ENCODE measurements around the gene LHFPL6.

Gene LHFPL6

DNA sequence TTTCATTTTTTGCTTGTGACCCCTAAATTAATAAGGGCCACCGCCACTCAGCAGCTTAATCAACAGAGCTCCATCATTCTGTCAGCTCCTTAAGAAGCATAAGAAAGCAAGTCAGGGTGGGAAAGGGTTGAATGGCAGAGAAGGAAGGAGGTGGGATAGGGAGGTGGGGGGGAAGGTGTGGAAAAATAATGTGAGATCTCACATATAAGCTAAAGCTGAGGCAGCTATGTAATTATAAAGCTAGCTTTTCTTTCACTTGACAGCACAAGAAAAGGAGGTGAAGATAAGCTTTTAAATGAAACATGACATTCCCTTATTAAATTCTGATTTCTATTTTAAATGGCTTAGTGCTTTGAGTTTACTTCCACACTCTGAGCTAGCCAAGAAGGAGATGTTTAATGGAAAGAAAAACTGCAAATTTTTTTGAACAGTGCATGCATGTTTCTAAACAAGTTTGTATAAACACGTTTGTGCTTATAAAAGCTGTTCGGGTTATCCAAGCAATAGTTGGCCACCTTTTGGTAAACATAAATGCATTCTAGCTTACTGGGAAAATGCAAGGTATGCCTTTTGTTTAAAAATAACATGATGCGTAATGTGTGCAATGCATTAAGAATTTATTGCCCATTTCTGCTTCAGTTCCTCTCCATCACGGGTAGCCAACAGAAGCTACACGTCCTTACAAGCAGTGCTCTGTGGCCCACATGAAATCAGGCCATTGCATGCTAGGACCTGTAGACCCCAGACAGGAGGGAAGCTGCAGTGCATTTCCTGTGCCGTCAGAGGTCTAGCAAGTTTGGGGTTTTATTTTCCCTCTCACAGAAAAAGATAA, 96.2 kb downstream of the LHFPL6 start:
- no peak for DNase-seq

DNA sequence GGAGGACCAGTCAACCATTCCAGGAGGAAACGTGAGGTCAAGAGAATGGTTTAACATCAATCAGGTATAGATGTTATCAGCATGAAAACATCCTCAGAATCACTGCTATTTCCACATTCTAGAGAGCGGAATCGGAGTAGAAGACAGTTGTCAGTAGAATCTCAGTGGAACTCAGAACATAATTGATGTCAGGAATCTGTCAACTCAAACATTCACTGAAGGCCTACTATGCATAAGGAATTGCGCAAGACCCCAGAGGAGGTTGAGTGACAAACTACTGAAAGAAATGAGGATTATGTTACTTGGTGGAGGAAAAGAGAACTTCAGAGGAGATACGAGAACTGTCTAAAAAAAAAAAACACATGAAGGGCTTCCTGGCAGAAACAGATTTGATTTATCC, 97.8 kb downstream of the LHFPL6 start:
- no peak for DNase-seq

DNA sequence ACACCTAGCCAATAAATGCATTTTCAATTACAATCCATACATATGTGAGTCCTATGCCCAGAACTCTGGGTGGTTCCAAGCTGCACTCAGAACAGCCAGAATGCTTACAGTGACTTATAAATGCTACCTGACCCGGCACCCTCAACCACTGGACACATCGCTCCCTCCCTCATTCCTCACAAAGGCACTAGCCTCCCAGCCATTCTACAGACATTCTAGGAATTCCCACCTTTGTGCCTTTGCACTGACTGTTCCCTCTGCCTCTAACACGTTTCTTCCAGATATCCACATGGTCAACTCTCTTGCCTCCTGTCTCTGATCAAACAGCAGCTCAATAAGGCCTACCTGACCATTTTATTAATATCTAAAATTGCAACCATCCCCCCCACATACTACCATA, 99.9 kb downstream of the LHFPL6 start:
- DNase-seq: no peak

DNA sequence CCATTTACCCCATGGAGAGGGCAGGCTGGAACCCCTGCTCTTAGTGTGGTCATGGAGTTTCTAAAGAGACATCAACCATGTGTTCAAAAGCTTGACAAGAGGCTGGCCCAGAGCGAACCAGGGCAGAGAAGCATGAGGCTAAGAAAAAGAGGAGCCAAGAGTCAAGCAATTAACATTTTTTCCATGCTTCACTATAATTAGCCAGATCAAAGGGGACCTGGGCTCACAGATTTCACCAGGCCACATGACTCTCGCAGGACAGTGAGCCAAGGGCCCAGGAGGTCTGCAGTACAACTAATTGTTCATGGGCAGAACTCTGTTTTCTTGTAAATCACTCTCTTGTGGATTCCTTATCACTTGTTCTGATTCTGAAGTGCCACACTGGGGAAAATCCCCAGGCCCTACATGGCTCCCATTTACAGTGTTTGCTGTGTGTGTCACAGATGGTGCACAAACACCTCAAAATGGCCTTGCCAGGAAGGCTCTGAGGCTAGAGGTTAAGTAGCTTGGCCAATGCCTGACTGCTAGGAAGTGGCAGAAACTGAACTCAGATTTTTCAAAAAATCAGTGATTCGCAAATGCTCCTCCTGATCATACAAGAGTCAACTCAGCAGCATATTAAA, 101.2 kb downstream of the LHFPL6 start:
- no peak for DNase-seq

DNA sequence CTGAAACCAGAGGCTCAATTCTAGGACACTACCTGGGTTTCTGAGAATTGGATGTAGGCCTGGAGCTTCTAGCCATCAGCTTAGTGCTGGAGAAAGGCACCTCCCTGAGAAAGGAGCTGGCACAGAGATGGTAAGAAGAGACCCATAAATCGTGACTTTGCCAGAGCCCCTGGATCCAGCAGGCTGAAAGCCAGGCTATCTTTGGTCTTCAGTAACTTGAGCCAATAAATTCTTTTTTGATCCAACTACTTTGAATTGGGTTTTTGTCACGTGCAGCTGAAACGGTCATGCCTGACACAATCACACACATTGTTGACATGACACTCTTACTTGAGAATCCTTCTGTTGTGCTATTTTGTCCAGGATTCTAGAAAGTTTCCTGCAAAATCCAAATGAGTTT, 103.4 kb downstream of the LHFPL6 start:
- no peak for DNase-seq

DNA sequence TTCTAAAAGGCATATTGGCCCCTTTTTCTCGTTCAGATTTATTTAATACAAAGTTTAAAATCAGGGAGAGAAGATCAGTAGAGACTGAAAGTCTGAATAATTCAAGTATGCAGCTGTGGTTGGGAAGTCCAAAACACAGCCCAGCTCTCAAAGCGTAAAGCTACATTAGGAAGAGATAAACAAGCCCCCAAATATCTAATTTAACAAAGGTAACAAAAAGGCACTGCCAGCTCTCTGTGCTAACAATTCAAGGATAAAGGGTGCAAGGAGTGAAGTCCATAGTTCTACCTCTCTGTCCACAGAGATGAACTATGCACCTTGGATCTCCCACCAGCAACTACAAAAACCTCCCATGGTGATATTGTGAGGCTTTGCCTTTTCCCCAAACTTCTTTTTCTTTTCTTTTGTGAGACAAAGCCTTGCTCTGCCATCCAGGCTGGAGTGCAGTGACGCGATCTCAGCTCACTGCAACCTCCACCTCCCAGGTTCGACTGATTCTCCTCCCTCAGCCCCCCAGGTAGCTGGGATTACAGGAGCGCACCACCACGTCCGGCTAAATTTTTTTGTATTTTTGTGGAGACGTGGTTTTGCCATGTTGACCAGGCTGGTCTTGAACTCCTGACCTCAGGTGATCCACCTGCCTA, 104.4 kb downstream of the LHFPL6 start:
- DNase-seq: no peak

DNA sequence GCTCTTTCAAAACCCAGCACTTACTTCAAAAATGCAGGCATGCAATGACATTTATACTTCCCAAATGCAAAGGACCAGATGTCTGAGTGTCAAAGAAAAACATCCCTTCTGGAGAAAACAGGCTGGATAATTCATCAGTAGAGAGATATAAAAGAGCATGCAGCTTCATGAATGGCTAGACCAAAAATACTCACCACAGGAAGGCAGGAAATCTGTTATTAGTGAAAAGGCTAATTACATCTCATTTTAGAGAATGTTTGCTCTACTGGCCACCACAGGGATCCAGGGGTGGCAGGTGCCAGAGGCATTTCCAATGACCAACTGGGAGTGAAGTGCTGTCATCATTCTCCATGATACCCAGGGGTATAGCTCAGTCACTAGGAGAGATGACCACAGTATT, 106.5 kb downstream of the LHFPL6 start:
- no peak for DNase-seq

DNA sequence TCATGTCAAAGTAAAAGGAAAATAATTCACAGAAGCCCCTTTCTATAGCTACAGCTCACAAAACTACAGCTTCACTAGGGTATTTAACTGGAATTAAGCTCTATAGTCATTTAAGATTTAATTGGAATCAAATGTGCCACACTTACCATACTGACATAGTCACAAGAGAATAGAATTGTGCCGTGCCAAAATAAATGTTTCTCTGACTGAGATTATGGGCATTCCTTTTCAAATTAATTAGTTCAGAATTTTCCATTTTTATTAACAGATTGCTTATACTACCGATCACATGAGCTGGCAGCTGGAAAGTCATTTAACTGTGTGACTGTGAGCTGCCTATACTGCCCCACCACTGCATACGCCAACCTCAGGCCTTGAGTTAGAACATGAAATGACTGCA, 108.4 kb downstream of the LHFPL6 start:
- no peak for DNase-seq

DNA sequence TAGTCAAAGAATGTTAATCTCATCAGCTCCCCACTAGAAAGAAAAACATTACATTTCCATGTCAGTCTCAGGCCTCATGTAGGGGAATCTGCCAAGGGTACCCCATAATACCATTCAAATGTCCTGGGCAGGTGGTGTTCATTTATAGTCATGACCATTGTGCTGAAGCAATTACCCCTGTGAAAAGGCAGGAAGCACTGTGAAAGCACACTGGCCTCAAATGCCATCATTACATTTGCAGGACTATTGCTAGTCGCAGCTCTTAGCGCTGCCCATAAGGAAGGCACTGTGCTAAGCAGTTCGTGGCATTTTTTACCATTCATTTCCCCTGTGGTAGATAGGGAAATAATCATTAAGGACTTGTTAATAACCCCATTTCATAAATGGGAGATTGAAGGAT, 109.0 kb downstream of the LHFPL6 start:
- DNase-seq: no peak

DNA sequence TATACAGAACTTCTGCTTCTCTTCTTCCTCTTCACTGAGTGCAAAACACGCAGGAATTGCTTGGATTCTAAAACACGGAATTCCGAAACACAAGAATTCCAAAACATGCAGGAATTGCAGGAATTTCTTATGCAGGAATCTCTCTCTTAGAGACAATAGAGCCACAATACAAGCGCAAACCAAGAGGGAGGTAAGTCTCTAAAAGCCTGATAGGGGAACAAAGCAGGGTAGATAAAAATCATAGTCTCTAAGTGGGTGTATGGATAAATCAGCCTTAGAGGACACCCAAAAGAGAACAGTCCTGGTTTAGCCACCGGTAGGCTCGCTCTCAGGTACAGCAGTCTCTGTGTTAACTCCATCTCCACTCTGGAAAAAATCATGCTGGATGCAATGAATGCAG, 112.9 kb downstream of the LHFPL6 start:
- DNase-seq: no peak

DNA sequence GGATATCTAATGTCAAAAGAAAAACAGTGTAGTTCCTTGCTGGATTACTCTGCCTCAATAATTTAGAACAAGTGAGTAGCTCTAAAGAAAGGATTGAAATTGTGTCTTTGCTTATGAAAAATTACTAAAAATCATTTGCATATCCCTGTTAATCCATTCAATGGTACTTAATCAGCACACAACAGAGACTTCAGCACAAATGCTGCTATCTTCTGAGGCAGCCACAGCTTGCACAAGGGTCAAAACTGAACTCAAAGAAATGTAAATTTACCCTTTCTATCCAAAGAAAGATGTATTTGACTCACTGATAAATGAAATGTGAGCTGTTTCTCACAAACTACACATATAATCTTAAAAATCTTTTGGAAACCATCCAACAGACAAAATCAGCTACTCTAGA, 116.2 kb downstream of the LHFPL6 start:
- DNase-seq: no peak

DNA sequence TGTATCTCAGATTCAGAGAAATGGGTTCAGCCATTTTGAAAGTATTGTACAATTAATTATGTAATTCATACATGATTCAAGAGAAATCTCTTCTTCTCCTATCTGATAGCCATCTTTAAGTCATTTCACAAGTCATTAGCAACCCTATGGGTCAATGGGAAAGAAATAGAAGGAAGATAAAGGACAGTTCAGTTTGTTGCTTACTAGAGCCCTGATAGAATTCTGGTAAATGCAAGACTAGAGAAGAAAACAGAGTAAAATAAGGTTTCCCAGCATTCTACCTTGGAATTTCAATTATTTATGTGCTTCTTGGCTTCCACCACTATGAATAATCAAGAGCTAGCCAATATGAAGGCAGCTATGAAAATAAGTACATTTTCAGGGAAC, 117.7 kb downstream of the LHFPL6 start:
- no peak for DNase-seq

DNA sequence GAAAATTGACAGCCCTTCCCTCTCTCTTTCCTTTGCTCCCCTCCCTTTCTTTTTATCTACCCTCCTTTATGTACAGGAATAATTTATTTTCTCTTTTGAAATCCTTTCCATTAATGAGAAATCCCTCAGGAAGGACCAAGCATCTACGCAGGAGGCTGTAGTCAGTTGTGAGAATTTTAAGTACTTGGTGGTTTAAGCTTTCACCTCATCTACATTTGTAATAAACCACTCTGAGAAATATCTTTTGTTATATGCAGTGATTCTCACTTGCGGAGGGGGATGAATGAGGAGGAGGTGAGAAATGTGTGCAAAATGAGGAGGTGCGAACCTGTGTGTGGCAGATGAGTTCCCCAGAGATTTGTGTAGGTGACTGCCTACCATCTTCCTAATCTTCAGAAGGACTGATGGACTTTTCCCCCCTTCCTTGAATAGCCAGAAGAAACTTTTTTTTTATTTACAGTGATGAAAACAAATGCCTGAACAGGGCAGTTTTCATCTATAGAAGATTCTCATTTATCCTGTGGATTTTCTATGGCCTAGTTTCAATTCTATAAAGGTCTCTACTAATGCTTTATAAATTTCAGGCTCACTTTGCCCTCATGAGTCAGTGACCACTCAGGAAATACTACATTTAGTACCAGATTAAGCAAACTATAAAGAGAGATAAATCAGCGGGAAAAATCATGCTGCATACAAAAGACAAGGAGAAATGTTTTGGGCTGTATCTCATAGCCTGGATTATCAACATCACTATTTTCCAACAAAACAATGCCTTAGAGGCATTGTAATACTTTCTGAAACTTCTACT, 118.3 kb downstream of the LHFPL6 start:
- no peak for DNase-seq

DNA sequence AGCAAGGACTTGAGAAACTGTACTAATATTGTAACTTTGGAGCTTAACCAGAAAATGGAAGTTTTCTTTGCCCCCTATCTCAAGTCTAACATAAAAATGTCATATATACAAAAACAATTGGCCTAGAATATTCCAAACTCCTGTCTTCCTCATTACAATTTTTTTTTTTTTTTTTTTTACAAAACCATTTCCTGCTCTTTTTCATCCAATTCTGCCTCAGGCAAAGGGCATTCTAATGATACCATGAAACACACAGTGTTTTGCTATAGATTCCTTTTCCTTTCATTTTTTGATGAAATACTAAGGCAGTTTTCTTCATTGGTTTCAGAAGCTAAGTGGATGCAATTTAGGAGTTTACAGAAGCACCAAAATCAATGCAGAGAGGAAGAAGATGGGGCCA, 119.7 kb downstream of the LHFPL6 start:
- DNase-seq: no peak

DNA sequence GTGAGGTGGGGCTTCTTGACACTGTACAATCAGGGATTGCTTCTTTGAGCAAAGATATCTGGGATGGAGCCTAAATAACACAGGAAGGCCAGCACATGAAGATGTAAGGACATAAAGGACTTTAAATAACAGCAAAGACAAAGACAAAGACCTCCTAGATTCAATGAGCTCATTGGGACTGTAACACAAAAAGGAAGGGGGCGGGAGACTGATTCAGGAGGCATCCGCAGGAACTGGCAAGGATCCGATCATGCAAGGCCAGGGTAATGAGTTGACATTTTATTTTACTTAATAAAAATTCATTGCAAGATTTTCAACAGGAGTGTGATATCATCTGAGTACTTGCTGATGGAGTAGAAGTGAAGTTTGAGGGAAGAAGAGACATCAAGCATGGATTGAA, 121.5 kb downstream of the LHFPL6 start:
- DNase-seq: no peak

DNA sequence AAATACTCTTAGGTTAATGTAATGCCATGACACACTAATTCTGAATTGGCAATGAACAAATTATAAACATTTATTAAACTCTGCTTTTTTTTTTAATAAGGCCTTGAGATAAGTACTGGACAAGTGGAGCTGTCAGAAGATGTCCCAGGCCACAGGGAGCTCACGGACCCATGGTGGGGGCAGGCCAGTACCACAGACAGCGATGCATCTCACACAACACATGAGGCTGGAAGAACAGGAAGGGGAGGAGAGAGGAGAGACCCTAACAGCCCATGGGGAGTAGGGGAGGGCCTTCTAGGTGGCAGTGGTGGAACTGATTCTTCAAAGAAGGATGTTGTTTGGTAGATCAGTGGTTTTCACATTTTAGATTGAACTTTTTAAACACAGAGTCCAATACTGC, 128.4 kb downstream of the LHFPL6 start:
- DNase-seq: no peak

DNA sequence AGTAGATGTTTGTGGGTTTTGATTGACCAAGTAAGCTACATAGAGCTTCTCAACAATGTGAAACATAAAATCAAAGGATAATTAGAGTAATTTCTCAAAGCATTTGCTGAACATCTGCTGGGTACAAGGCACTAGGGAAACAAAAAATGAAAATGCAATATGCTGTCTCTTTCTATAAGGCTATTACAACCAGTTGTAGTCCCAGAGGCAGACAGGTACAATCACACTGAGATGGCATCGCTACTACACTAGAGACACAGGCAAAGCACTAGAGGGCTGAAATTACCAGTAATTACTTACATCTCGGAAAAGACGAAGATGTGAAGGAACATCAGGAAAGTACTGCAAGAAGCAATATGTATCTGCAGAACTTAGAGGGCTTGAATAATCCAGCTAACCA, 133.3 kb downstream of the LHFPL6 start:
- no peak for DNase-seq

DNA sequence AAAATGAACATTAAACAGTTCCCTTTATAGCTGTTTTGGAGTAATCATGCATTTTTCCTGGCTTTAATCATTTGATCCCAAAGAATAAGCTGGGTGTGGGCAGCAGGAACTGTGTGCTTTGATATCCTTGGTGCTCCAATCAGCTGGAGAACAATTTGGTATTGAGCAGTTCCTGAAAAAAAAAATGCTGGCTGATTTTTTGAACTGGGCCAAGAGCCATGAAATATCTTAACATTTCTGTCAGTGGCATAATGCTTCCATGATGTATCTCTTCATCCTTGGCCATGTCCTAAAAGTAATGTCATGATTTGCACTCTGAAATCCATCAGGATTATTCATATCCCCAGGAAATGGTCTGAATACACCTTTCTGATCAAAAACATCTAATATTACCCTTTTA, 134.7 kb downstream of the LHFPL6 start:
- DNase-seq: no peak

DNA sequence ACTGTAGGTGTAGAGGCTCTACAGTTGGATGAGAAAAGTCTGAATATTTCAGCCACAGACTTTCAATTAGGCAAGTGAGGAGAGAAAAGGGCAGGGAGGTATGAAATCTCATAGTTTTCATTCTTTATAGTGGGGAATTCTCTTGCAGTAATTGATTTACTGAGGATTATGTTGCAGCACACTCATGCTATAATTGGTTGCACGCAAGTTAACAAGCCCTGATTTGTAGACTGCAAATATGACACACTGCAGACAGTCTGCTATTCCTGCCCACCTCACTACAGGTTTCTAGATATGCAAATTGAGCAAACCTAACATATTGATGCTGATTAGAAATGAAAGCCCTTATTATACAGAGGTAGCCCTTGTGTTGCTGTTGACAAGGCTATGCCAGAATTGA, 139.4 kb downstream of the LHFPL6 start:
- DNase-seq: no peak

DNA sequence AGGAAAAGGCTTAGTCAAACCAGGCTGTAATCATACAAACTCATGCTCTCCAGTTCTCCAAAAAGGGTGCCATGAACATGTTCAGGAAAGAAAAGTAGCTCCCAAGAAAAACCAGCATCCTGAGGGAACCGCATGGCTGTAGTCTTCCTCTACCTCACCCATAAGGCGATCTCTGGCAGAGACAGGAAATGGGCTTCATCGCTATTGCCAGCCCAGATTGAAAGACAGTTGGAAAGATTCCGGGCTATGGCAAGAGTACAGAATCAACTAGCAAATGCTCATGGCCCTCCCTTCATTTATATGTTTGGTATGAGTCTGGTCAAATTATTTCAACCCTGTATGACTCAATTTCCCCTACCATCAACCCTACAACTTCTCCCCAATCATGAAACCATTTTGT, 140.1 kb downstream of the LHFPL6 start:
- no peak for DNase-seq

DNA sequence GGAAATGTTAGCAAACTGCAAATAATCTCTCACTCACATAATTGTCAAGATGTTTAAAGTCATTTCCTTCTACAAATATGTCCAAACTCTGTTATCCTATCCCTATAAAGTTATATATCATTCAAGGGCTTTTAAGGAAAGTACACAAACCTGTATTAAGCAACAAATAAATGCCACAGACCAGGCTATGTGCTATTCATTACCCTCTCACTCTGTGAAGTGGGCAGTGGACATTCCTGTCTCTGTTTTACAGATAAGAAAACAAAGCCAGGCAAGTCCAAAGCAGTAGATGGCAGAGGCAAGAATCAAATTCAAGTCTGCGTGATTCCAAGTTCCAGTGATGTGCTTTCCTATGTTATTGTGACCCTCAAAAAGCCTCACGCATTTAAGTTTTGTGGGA, 140.6 kb downstream of the LHFPL6 start:
- DNase-seq: no peak

DNA sequence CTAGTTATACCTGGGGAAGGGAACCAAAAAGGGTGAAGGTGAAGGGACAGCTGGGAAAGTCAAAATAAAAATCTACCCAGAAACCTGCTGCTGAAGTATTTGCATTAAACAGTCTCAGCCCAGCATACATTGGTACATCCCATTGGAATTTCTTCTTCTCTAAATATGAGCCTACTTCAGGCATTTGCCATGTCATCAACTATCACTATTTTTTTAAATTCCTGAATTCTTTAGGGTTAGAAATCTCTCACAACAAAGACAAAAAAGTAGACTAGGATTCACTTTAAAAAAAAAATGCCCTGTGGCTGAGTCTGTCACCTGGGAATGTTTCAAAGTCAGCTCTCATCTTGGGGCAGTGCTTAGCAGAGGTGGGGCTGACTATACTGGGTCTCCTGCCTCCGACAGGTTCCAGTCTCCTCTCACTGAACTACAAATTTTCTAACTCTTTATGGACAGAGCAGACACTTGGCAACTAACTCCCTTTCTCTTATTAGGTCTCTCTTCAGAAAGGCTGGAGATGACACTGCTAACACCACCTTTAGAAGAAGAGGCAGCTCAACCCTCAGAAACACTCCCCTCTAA, 141.2 kb downstream of the LHFPL6 start:
- no peak for DNase-seq

DNA sequence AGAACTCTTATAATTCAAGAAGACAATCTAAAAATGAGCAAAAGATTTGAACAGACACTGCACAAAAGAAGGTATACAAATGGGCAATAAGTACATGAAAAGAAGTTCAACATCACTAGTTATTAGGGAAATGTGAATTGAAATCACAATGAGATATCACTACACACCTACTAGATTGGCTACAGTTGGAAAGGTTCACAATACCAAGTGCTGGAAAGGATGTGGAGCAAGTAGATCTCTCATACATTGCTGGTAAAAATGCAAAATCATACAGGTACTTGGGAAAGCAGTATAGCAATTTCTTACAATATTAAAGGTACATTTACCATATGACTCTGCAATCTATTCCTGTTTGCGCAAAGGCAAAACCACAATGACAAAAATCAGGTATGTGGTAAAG, 145.7 kb downstream of the LHFPL6 start:
- DNase-seq: no peak

All from CD4-positive, alpha-beta T cell treated with Interleukin-12 subunit alpha and Interleukin-12 subunit beta, for 1 hour (primary cell).